ENCODE data around the gene PRG2.

DNA sequence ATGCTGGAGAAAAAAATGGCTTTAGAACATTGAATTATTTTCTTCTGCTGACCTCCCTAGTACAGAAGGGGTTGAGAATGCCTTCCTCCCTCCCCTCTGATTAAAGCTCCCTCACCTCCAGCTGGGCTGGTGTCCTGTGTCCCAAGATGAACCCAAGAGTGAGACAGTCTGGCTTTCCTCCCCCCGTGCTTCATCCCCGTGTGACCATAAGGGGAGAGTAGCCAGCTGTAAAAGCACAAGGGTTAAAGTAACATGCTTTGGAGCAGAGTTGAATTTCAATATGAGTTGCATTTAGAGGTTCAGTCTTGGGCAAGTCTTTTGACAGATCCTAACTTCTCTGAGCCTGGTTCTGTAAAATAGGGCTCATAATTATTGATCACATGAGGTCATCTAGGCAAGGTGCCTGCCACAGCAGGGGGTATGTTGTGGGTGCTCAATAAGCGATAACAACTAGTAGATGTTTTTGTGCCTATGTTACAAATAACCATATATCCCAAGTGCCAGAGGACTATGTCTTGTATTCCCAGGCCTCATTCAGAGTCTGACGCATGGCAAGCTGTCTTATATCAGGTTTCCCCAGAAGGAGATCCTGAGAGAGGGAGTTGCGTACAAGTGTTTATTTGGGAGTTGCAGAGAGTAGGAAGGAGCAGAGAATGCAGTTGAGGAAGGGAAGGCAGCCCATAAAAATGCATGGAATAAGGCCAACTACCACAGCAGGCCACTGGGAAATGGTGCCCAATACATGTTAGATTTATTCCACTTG lies 4.1 kb downstream of the PRG2 start:
- TF ChIP-seq, protein P1, sequence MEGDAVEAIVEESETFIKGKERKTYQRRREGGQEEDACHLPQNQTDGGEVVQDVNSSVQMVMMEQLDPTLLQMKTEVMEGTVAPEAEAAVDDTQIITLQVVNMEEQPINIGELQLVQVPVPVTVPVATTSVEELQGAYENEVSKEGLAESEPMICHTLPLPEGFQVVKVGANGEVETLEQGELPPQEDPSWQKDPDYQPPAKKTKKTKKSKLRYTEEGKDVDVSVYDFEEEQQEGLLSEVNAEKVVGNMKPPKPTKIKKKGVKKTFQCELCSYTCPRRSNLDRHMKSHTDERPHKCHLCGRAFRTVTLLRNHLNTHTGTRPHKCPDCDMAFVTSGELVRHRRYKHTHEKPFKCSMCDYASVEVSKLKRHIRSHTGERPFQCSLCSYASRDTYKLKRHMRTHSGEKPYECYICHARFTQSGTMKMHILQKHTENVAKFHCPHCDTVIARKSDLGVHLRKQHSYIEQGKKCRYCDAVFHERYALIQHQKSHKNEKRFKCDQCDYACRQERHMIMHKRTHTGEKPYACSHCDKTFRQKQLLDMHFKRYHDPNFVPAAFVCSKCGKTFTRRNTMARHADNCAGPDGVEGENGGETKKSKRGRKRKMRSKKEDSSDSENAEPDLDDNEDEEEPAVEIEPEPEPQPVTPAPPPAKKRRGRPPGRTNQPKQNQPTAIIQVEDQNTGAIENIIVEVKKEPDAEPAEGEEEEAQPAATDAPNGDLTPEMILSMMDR (conservative IDR thresholded peaks at IDR 0.05) = no peak
- TF ChIP-seq ZFX (IDR thresholded peaks at IDR 0.05) = no peak

Data from C4-2B (cell line).